Measurements from ENCODE around the gene GIMAP1. TPM values are rescaled to one million over a fixed set of nuclear protein-coding genes. Genes with fewer than 3 reads are reported as not detected.

Gene GIMAP1
- total and polyA plus RNA-seq, 2 donors = 9.8 to 10.7 TPM

DNA sequence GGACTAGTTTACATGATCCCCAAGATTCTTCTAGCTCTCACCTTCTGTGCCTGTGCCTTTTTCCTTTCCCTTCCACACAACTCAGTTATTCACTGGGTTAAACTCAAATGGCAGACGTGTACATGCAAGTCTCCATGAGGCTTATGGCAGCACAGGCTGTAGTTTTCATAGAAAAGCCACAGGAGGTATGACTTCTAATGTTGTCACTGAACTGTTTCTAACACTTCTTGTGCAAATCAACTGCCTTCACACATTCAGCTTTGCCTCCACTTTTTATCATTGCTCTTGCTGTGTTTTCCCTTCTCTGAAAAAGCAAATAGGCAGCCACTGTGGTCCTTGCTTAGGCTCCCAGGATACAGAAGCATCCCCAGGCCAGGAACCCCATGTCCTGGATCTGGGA, 15.5 kb downstream of the GIMAP1 start:
- Histone ChIP-seq H3K9me3 (ENCODE audit: control insufficient read depth in 2 of 2, insufficient read depth in 1 of 2, low read length in 1 of 2) (peaks cover 0 to 3% of the 10 kb centered on the region in 2 donors), H3K27me3 (ENCODE audit: control insufficient read depth in 2 of 2, insufficient read depth in 1 of 2, low read length in 1 of 2) (no peaks in the 10 kb centered on the region), H3K27ac (ENCODE audit: low read depth in 1 of 2, low read length in 1 of 2) (no peak overlapping the region), H3K4me3 (ENCODE audit: low read length in 2 of 2) (no peak overlapping the region), H3K36me3 (ENCODE audit: control insufficient read depth in 2 of 2, insufficient read depth in 2 of 2, low read length in 1 of 2) (no peaks in the 10 kb centered on the region), H3K4me1 (ENCODE audit: control insufficient read depth in 2 of 2, insufficient read depth in 2 of 2, low read length in 2 of 2) (peaks cover 10 to 25% of the 10 kb centered on the region in 2 donors)
- WGBS = 81% methylated on average over 1 of the region's 1 CpG
- DNase-seq (ENCODE audit: low read depth in 6 of 9, low spot score in 9 of 9) = no peak

DNA sequence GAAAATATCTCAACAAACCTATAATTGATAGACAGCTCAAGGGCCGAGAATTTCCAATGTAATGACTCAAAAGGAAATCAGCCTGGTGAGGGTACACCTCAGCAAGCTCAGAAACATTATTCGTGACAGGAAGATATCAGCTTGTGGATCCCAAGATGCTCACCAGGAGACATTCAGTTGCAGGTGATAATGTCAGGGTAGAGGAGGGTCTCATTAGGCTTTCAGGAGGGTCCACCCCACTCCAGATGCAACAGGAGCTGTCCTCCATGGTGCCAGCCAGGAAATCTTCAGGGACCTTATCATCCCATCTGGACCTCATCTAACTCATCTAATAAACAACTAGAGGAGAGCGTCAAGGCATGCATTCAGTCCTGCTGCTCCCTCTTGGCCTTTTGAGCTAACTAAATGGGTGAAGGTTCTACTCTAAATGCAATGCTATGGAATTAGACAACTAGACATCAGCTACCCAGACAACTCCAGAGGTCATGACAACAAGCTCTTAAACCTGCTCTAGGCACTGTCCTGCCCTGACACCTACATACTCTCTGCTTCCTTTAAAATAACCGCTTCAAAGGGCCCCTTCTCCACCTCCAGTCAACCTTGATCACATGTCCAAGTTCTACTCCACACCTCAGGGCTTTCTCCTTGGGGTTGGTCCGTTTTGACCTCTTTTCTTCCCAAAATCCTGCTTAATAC, 16.5 kb downstream of the GIMAP1 start:
- no peak for DNase-seq (ENCODE audit: low read depth in 6 of 9, low spot score in 9 of 9)
- H3K27me3 ChIP-seq (ENCODE audit: control insufficient read depth in 2 of 2, insufficient read depth in 1 of 2, low read length in 1 of 2) = no peaks in the 10 kb centered on the region
- no peaks in the 10 kb centered on the region for H3K36me3 ChIP-seq (ENCODE audit: control insufficient read depth in 2 of 2, insufficient read depth in 2 of 2, low read length in 1 of 2)
- H3K9me3 ChIP-seq (ENCODE audit: control insufficient read depth in 2 of 2, insufficient read depth in 1 of 2, low read length in 1 of 2) = no peaks in the 10 kb centered on the region
- H3K4me1 ChIP-seq (ENCODE audit: control insufficient read depth in 2 of 2, insufficient read depth in 2 of 2, low read length in 2 of 2) = peaks cover 13 to 36% of the 10 kb centered on the region in 2 donors
- 94% methylated on average over 5 of the region's 5 CpGs for WGBS
- no peak overlapping the region for H3K27ac ChIP-seq (ENCODE audit: low read depth in 1 of 2, low read length in 1 of 2)
- no peak overlapping the region for H3K4me3 ChIP-seq (ENCODE audit: low read length in 2 of 2)

DNA sequence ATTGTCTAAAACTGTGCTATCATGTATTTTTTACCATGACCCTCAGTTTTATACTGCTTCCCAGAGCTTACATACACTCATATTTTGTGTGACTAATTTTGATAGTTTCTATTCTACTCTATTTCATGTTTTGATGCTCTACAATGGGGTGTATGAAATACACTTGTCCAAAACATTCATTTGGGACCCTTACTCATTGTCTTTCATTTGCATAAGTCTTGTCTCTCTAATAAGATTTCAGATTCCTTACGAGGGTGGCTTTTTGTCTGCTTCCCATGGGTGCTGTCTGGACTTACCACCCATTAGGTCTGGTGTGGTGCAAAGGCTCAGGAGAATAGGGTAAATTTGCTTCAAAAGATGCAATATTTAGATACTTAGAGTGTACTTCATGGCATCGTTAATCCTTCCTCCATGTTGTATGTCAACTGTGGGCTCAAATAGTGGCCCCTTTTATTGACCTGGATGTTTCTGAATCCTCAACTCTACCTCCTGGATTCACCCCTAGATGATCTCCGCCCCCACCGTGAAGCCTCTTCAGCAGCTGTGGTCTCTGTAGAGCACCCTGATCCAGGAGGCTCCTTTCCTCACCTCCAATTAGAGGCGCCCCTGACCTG, 17.2 kb downstream of the GIMAP1 start:
- Histone ChIP-seq H3K4me3 (ENCODE audit: low read length in 2 of 2) (no peak overlapping the region), H3K4me1 (ENCODE audit: control insufficient read depth in 2 of 2, insufficient read depth in 2 of 2, low read length in 2 of 2) (peaks cover 13 to 42% of the 10 kb centered on the region in 2 donors), H3K36me3 (ENCODE audit: control insufficient read depth in 2 of 2, insufficient read depth in 2 of 2, low read length in 1 of 2) (no peaks in the 10 kb centered on the region), H3K9me3 (ENCODE audit: control insufficient read depth in 2 of 2, insufficient read depth in 1 of 2, low read length in 1 of 2) (no peaks in the 10 kb centered on the region), H3K27ac (ENCODE audit: low read depth in 1 of 2, low read length in 1 of 2) (no peak overlapping the region), H3K27me3 (ENCODE audit: control insufficient read depth in 2 of 2, insufficient read depth in 1 of 2, low read length in 1 of 2) (no peaks in the 10 kb centered on the region)
- no peak for DNase-seq (ENCODE audit: low read depth in 6 of 9, low spot score in 9 of 9)
- 98% methylated on average over 5 of the region's 5 CpGs for WGBS

DNA sequence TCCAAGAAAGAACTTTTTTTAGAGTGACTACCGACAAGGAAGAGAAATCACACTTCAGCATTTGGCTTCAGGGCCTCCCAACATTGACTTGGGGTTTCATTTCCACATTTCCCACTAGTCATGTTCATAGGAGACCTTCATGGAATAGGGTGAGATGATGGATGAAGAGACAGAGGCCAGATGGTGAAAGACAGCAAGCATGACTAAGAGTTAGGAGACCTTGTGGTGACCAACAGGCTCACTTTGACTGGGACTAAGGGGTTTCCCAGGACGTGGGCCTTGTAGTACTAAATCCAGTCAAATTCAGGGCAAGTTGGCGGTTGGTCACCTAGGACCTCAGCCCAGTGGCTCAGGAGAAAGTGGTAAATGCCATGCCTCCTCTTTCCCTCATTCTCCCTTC, 17.8 kb downstream of the GIMAP1 start:
- Histone ChIP-seq H3K27me3 (ENCODE audit: control insufficient read depth in 2 of 2, insufficient read depth in 1 of 2, low read length in 1 of 2) (no peaks in the 10 kb centered on the region), H3K27ac (ENCODE audit: low read depth in 1 of 2, low read length in 1 of 2) (no peak overlapping the region), H3K9me3 (ENCODE audit: control insufficient read depth in 2 of 2, insufficient read depth in 1 of 2, low read length in 1 of 2) (no peaks in the 10 kb centered on the region), H3K4me1 (ENCODE audit: control insufficient read depth in 2 of 2, insufficient read depth in 2 of 2, low read length in 2 of 2) (peaks cover 13 to 44% of the 10 kb centered on the region in 2 donors), H3K4me3 (ENCODE audit: low read length in 2 of 2) (no peak overlapping the region), H3K36me3 (ENCODE audit: control insufficient read depth in 2 of 2, insufficient read depth in 2 of 2, low read length in 1 of 2) (no peaks in the 10 kb centered on the region)
- no peak for DNase-seq (ENCODE audit: low read depth in 6 of 9, low spot score in 9 of 9)
- 96% methylated on average over 3 of the region's 3 CpGs for WGBS

DNA sequence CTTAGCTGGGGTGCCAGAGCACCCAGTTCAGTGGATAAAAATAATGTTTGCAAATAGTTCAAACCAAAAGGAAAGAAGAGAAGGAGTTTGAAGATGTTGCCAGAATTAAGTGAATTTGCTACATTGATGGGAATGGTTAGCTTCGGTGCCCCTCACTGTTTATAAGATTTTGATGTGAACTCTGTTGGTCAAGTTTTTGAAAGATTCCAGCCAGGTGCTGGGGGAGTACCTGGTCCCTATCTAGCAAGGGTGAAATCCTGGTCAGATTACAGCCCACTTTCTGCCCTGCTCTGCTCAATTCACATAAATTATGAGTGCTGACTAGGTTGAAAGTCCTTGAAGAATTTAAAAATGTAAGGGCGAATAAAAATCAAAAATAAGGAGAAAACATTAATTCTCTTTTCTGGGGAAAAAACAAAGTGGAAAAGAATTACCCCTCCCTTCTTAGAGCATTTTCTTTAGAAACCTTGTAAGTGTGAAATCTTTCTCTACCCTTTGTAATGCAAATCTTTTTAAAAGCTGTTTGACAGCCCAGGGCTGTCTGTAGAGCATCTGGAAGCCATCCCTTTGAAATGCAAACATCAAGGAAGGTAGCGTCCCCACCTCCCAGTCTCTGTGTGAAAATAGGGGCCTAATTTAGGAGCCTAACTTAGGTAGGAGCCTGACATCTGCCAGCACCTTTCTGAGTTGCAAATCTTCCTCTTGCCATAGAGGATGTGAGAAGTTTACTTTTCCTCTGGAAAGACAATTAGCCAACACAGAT, 19.4 kb downstream of the GIMAP1 start:
- H3K36me3 ChIP-seq (ENCODE audit: control insufficient read depth in 2 of 2, insufficient read depth in 2 of 2, low read length in 1 of 2) = peaks cover 0 to under 1% of the 10 kb centered on the region in 2 donors
- peaks cover 13 to 44% of the 10 kb centered on the region in 2 donors for H3K4me1 ChIP-seq (ENCODE audit: control insufficient read depth in 2 of 2, insufficient read depth in 2 of 2, low read length in 2 of 2)
- peak overlapping the region in 1 of 2 donors; percentile 26 for H3K27ac ChIP-seq (ENCODE audit: low read depth in 1 of 2, low read length in 1 of 2)
- H3K27me3 ChIP-seq (ENCODE audit: control insufficient read depth in 2 of 2, insufficient read depth in 1 of 2, low read length in 1 of 2) = no peaks in the 10 kb centered on the region
- DNase-seq (ENCODE audit: low read depth in 6 of 9, low spot score in 9 of 9) = peak in 3 of 9 donors; percentile 37 to 71 (median 42)
- no peaks in the 10 kb centered on the region for H3K9me3 ChIP-seq (ENCODE audit: control insufficient read depth in 2 of 2, insufficient read depth in 1 of 2, low read length in 1 of 2)
- WGBS = 64% methylated on average over 3 of the region's 3 CpGs
- H3K4me3 ChIP-seq (ENCODE audit: low read length in 2 of 2) = no peak overlapping the region

DNA sequence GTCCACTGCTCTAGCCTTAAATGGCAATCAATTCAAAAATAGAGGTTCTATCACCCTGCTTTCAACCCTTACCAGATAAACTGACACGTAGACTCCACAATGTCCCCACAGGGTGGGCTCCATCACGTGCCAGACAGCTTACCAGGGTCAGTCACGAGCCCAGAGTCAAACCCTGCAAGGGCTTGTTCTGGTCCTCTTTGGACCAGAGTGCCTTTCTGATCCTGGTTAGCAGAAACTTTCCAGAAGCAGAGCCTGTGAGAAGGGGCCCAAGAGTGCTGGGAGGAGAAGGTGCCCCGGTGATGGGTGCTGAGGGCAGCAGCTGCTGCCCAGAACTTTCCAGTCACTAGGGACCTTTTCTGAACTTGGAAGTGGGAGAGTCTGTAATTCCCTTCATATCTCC, 20.5 kb downstream of the GIMAP1 start:
- DNase-seq (ENCODE audit: low read depth in 6 of 9, low spot score in 9 of 9) = no peak
- Histone ChIP-seq H3K9me3 (ENCODE audit: control insufficient read depth in 2 of 2, insufficient read depth in 1 of 2, low read length in 1 of 2) (no peaks in the 10 kb centered on the region), H3K4me3 (ENCODE audit: low read length in 2 of 2) (peak overlapping the region; percentile 38 to 45), H3K36me3 (ENCODE audit: control insufficient read depth in 2 of 2, insufficient read depth in 2 of 2, low read length in 1 of 2) (peaks cover 0 to 10% of the 10 kb centered on the region in 2 donors), H3K27ac (ENCODE audit: low read depth in 1 of 2, low read length in 1 of 2) (peak overlapping the region in 1 of 2 donors; percentile 71), H3K27me3 (ENCODE audit: control insufficient read depth in 2 of 2, insufficient read depth in 1 of 2, low read length in 1 of 2) (no peaks in the 10 kb centered on the region), H3K4me1 (ENCODE audit: control insufficient read depth in 2 of 2, insufficient read depth in 2 of 2, low read length in 2 of 2) (peaks cover 13 to 44% of the 10 kb centered on the region in 2 donors)
- 86% methylated on average over 4 of the region's 4 CpGs for WGBS

DNA sequence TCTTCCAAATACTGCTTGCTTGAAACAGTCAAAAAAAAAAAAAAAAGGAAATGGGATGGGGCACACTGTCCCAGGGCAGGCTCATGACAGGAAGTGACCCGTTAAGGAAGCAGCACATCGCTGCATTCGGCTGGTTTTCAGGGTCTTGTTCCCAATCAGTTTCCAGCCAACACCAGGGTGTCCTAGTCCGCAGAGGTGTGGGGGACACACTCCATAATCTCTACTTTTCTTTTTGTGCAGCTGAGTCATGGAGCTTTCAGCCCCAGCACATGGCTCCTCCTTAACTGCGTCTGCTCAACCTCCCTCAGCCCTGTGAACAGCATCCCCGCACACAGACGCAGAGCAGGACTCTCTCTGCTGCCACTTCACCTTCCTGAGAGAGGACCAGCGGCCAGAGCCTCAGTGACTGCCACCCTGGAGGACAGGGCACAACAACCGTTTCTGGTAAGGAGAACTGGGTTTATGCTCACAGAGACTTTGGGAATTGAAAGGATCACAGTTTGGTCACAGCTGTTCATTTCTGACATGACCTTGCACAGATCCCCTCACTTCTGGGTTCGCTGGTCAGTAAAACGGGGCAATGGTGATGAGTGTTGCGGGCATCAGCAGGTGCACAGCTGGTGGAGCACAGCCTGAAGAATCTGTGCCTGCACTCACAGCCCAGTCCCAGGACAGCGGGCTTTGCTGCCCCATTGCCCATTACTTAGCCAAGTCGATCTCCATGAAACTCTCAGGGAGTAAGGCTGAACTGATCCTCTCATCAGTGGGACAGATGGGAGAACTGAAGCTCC, 21.0 kb downstream of the GIMAP1 start, which contains the start of gene GIMAP5:
TSS of gene GIMAP5 (plus strand) at position 154 of the 791 bp plus-strand sequence. CDS start 3,467 bp downstream, outside the sequence.
- 14% methylated on average over 14 of the region's 14 CpGs for WGBS
- peaks cover 0 to 15% of the 10 kb centered on the region in 2 donors for H3K36me3 ChIP-seq (ENCODE audit: control insufficient read depth in 2 of 2, insufficient read depth in 2 of 2, low read length in 1 of 2)
- DNase-seq (ENCODE audit: low read depth in 6 of 9, low spot score in 9 of 9) = peak in 2 of 9 donors; percentile 50 to 69
- H3K9me3 ChIP-seq (ENCODE audit: control insufficient read depth in 2 of 2, insufficient read depth in 1 of 2, low read length in 1 of 2) = no peaks in the 10 kb centered on the region
- H3K27ac ChIP-seq (ENCODE audit: low read depth in 1 of 2, low read length in 1 of 2) = peak within 1 kb of the TSS in 1 of 2 donors; percentile 71
- H3K27me3 ChIP-seq (ENCODE audit: control insufficient read depth in 2 of 2, insufficient read depth in 1 of 2, low read length in 1 of 2) = no peaks in the 10 kb centered on the region
- peak within 1 kb of the TSS; percentile 38 to 45 for H3K4me3 ChIP-seq (ENCODE audit: low read length in 2 of 2)
- H3K4me1 ChIP-seq (ENCODE audit: control insufficient read depth in 2 of 2, insufficient read depth in 2 of 2, low read length in 2 of 2) = peaks cover 13 to 44% of the 10 kb centered on the region in 2 donors

DNA sequence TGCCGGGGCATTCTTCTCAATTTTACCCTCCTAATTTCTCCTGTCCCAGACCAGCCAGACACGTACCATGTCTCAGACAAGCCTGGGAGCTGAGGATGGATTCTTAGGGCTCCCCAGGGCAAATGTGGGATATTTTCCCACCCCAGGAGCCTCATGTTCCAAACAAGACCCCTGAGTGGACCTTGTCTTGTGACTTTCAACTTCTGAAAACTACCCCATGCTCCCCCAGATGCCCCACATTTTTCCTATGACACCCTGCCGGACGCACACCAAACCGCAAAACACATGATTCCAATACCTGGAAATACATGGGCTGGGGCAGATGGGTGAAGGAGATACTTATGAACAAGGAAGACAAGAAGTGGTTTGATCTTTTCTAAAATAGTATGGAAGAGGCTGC, 21.7 kb downstream of the GIMAP1 start:
- Histone ChIP-seq H3K27me3 (ENCODE audit: control insufficient read depth in 2 of 2, insufficient read depth in 1 of 2, low read length in 1 of 2) (no peaks in the 10 kb centered on the region), H3K4me1 (ENCODE audit: control insufficient read depth in 2 of 2, insufficient read depth in 2 of 2, low read length in 2 of 2) (peaks cover 13 to 44% of the 10 kb centered on the region in 2 donors), H3K4me3 (ENCODE audit: low read length in 2 of 2) (peak overlapping the region; percentile 38 to 45), H3K27ac (ENCODE audit: low read depth in 1 of 2, low read length in 1 of 2) (peak overlapping the region in 1 of 2 donors; percentile 71), H3K9me3 (ENCODE audit: control insufficient read depth in 2 of 2, insufficient read depth in 1 of 2, low read length in 1 of 2) (no peaks in the 10 kb centered on the region), H3K36me3 (ENCODE audit: control insufficient read depth in 2 of 2, insufficient read depth in 2 of 2, low read length in 1 of 2) (peaks cover 0 to 22% of the 10 kb centered on the region in 2 donors)
- DNase-seq (ENCODE audit: low read depth in 6 of 9, low spot score in 9 of 9) = no peak
- WGBS = 29% methylated on average over 5 of the region's 5 CpGs
